ENCODE measurements around the gene SLC9A1. TPM values are rescaled to one million over a fixed set of nuclear protein-coding genes. Genes with fewer than 3 reads are reported as not detected.

Gene SLC9A1
- total RNA-seq, 1 donor from 2014 or later, result 1.8 TPM

GRCh38 chr1:27090911-27091310 lies 64.0 kb downstream of the SLC9A1 start:
- H3F3A ChIP-seq (ENCODE audit: low read depth), result no peaks in the 10 kb centered on the region
- no peaks in the 10 kb centered on the region for H3K9me3 ChIP-seq (ENCODE audit: low read depth)
- H3K4me3 ChIP-seq, result no peak overlapping the region
- no peaks in the 10 kb centered on the region for H4K20me1 ChIP-seq (ENCODE audit: low read depth)
- H3K36me3 ChIP-seq, result no peaks in the 10 kb centered on the region
- no peak for TF ChIP-seq CTCF (IDR thresholded peaks at IDR 0.05)
- no peak for TF ChIP-seq EZH2phosphoT487 (IDR thresholded peaks at IDR 0.05)
- TF ChIP-seq EZH2 (IDR thresholded peaks at IDR 0.05), result no peak
- Mint-ChIP-seq H3K27ac (no peak overlapping the region), H3K27me3 (ENCODE audit: insufficient read depth, low read depth) (peaks cover 9% of the 10 kb centered on the region), H3K4me3 (no peak overlapping the region), H3K4me1 (no peaks in the 10 kb centered on the region), H3K36me3 (no peaks in the 10 kb centered on the region), H3K9me3 (no peaks in the 10 kb centered on the region)
- H2AFZ ChIP-seq (replicated peaks), result no peak overlapping the region
- H3K79me2 ChIP-seq (ENCODE audit: low read depth), result no peaks in the 10 kb centered on the region
- H3K27ac ChIP-seq, result no peak overlapping the region
- H3K4me2 ChIP-seq, result no peak overlapping the region
- no peaks in the 10 kb centered on the region for H3K4me1 ChIP-seq
- H3K27me3 ChIP-seq, result no peaks in the 10 kb centered on the region
- no peak overlapping the region for H3K9ac ChIP-seq
- DNase-seq (ENCODE audit: low spot score), result no peak

- H3K4me2 ChIP-seq, result no peak overlapping the region
- TF ChIP-seq CTCF (IDR thresholded peaks at IDR 0.05) (no peak), EZH2 (IDR thresholded peaks at IDR 0.05) (no peak), EZH2phosphoT487 (IDR thresholded peaks at IDR 0.05) (no peak)
- Mint-ChIP-seq H3K4me3 (no peak overlapping the region), H3K9me3 (peaks cover 10% of the 10 kb centered on the region), H3K36me3 (no peaks in the 10 kb centered on the region), H3K27me3 (ENCODE audit: insufficient read depth, low read depth) (peaks cover 18% of the 10 kb centered on the region), H3K4me1 (no peaks in the 10 kb centered on the region), H3K27ac (peak overlapping the region; percentile 63)
- H3K79me2 ChIP-seq (ENCODE audit: low read depth), result no peaks in the 10 kb centered on the region
- no peaks in the 10 kb centered on the region for H3K4me1 ChIP-seq
- H3K9ac ChIP-seq, result no peak overlapping the region
- H3K27me3 ChIP-seq, result no peaks in the 10 kb centered on the region
- no peaks in the 10 kb centered on the region for H4K20me1 ChIP-seq (ENCODE audit: low read depth)
- no peaks in the 10 kb centered on the region for H3F3A ChIP-seq (ENCODE audit: low read depth)
- DNase-seq (ENCODE audit: low spot score), result no peak
- no peak overlapping the region for H3K4me3 ChIP-seq
- H2AFZ ChIP-seq (replicated peaks), result no peak overlapping the region
- no peaks in the 10 kb centered on the region for H3K9me3 ChIP-seq (ENCODE audit: low read depth)
- no peaks in the 10 kb centered on the region for H3K36me3 ChIP-seq
- H3K27ac ChIP-seq, result no peak overlapping the region
These were observed 67.3 kb downstream of the SLC9A1 start for GRCh38 chr1:27087371-27088220.

GRCh38 chr1:27086628-27087027 lies 68.3 kb downstream of the SLC9A1 start:
- H3K36me3 Mint-ChIP-seq, result no peaks in the 10 kb centered on the region
- no peak for TF ChIP-seq CTCF (IDR thresholded peaks at IDR 0.05)
- TF ChIP-seq EZH2 (IDR thresholded peaks at IDR 0.05), result no peak
- no peak for TF ChIP-seq EZH2phosphoT487 (IDR thresholded peaks at IDR 0.05)
- no peak for DNase-seq (ENCODE audit: low spot score)
- Histone ChIP-seq H3K36me3 (no peaks in the 10 kb centered on the region), H3K4me1 (no peaks in the 10 kb centered on the region), H3K4me3 (no peak overlapping the region), H3K4me2 (no peak overlapping the region), H3K27ac (no peak overlapping the region), H3K9ac (no peak overlapping the region), H3K79me2 (ENCODE audit: low read depth) (no peaks in the 10 kb centered on the region), H3K27me3 (no peaks in the 10 kb centered on the region), H2AFZ (replicated peaks) (no peak overlapping the region), H3F3A (ENCODE audit: low read depth) (no peaks in the 10 kb centered on the region), H3K9me3 (ENCODE audit: low read depth) (no peaks in the 10 kb centered on the region), H4K20me1 (ENCODE audit: low read depth) (no peaks in the 10 kb centered on the region)
- peak overlapping the region; percentile 13 for H3K27ac Mint-ChIP-seq
- H3K4me1 Mint-ChIP-seq, result no peaks in the 10 kb centered on the region
- H3K9me3 Mint-ChIP-seq, result peaks cover 10% of the 10 kb centered on the region
- H3K4me3 Mint-ChIP-seq, result peak overlapping the region; percentile 5
- H3K27me3 Mint-ChIP-seq (ENCODE audit: insufficient read depth, low read depth), result peaks cover 18% of the 10 kb centered on the region

All from neural progenitor cell (in vitro differentiated cells).